NCI-H2196 (cell line): ENCODE results near the gene FRMPD4.

ENCODE experiments used
- DNase-seq: peaks from one replicate; lab custom pipeline; 2025; ENCODE audit not compliant: unreplicated experiment; lab: John Stamatoyannopoulos, UW

FRMPD4 gene

DNA sequence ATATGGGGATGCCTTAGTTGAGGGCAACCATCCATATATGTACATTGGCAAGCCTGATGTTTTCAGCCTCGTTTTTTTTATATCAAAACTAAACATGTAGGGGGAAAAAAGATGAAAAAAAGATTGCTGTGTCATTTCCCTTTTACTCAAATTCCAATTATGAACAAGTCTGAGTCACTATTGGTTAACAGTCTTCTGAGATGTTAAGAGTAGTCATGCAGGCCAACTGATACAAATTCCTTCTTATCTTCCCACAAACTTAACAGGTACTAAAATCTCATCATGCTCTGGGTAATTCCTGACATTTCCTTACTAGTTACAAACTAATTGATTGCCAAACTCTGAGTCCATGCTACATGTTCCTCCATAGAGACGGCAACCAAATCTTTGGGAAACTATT is 222.1 kb downstream of the FRMPD4 start:
- DNase-seq: no peak

DNA sequence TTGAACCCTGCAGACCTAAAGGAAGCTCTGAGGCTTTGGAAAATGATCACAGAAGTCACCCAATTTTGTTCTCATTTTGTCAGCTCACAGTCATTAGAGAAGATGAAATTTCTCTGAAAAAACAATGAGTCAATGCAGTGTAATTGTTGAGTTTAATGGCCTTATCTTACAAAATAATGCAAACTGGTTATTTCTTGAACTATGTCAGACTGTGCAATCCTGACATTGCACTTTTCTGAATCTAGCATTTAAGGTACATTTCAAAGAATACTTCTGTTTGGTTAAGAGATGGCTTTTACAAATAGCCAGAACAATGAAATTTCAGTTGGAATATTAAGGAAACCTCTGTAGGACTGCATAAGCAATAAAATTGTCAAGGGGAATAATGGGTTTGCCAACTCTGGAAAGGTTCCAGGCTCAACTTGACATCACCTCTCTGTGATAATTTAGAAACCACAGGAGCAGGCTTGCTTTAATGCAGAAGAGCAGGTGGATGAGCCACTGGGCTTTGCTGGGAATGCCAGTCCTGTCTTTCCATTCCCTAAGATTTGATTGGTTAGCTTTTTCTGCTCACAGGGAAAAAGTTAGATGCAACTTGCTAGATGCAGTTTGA is 222.8 kb downstream of the FRMPD4 start:
- no peak for DNase-seq

DNA sequence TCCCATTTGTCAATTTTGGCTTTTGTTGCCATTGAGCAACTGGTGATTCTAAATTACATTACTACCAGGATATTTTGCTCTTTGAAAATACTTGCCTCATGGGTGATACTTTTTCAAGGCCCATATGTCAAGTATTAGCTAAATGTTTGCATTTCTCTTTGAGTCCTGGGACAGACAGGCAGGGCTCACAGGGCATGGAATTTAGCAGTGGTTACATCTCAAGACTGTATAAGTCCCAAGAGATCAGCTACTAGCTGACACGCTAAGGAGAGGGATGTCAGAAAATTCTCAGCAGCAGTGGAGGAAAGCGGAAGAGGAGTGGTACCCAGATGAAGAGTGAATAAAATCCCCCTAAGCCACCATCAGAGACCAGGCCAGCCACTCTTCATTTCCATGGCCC is 224.9 kb downstream of the FRMPD4 start:
- DNase-seq: no peak

DNA sequence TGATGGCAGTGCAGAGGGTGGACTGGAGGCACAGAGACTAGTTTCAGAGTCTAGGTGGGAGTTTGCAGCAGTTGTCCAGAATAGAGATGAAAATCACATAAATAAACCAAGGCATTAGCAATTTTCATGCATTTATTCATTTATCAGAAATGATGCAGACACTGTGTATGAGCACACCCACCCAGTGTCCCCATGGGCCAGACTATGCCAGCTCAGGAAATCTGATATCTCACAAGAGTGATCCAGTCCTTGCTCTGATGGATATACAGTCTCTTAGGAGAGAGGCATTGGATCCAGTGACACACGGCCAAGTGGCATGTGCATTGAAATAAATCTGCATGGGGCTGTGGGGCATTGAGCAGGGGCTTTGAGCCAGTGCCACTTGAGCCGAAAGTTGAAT is 228.2 kb downstream of the FRMPD4 start:
- no peak for DNase-seq

DNA sequence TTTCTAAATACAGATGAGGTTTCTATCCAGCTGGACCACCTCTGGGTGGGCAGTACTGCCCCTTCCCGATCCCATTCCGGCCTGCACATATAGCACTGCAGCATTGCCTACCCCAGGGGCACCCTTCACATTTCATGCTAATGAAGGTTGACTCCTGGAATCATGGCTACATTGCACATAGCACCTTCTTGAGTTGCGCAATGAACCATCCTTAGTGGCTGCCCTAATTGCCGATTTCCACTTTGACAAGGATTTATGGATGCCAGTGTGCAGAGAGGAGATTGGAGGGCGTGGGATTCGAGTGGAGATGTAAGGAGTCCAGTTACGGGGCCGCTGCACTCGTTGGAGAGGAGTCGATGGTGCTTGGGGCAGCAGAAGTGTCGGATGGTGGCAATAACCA is 229.0 kb downstream of the FRMPD4 start:
- no peak for DNase-seq

DNA sequence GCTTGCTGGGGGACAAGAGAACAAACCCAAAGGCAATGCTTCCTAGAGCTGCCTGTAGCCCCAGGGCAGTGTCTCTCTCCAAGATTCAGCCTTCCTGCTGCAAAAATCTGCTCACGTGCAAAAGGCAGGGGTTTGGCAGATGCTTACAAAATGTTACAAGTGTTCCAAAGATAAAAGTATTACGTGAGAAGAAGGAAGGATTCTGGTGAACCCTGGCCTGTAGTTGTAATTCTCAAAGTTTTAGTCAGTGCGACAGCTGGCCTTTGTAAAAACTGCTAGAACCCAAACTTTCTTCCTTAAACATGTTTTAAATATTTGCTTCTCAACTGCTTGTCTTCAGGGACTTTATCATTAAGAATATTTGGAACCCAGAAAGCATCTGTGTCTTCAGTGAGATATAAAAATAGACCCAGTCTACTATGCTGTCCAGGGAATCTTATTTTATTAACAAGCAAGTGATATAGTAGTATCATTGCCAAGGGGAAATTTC is 232.3 kb downstream of the FRMPD4 start:
- DNase-seq: no peak

DNA sequence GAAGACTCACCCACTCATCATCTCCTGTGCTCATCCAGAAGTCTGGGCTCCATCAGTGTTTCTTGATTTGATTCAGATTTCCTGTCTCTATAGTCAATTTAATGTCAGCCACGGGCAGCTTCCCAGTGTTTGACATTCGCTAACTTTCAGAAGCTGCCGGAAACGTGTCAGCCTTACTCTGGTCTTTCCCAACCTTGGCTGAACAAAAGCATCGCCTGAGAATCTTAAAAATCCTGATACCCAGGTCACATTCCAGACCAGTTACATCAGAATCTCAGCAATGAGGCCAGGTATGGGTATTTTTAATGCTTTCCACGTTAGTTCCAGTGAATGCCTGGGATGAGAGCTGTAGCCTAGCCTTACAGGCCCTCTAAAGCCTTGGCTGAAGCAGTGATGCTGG is 233.8 kb downstream of the FRMPD4 start:
- no peak for DNase-seq

DNA sequence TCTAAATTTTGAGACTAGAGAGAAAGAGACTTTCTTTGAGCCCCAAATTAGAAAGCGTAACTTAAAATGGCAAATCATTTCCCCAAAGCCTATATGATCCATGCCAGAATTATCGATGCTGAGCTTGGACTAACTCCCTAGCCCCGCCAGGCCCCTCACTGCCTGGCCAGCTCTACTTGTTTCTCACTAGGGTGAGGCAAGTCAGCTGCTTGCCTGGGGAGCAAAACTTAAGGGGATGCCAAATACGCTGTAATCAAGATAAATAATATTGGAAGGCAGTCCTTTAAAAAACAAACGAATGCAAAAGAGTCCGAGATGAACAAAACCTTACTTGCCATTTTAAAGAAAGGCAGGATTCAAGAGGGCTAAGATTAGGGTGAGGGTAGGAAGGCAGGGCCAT is 236.0 kb downstream of the FRMPD4 start:
- no peak for DNase-seq

DNA sequence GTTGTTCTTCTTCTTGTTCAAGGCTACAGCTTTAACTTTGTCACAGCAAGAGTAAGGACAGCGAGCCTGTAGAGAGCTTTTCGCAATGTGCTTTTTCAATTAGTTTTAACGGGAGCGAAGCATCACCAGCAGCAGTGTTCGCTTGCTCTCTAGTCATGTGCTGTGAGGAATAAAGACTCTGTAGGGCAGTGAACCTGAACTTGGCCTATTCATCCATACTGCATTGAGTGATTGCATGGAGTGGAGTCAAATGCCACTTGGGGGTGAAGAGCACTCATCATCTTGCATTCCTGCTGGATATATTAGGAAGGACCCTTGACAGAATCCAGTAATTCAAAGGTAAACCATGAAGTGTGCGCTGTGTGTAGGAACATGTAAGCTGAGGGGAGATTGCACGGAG is 240.0 kb downstream of the FRMPD4 start:
- no peak for DNase-seq

DNA sequence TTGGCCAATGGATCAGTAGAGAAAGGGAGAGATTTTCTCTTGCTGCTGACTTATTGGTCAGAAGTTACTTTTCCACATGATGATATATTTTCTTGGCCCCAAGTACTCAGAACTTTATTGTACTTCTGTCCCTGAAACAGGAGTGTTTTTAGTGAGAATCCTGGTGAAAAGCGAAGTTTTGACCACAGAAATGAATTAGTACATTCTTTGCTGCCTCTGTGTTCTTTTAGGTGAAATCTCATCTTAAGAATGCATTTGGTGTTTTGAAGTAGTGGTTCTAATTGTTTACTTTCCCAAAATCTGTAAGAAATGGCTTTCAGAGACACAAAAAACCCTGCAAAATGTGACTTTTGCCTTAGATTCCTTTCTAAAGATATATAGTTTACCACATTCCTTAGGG is 240.4 kb downstream of the FRMPD4 start:
- DNase-seq: no peak

DNA sequence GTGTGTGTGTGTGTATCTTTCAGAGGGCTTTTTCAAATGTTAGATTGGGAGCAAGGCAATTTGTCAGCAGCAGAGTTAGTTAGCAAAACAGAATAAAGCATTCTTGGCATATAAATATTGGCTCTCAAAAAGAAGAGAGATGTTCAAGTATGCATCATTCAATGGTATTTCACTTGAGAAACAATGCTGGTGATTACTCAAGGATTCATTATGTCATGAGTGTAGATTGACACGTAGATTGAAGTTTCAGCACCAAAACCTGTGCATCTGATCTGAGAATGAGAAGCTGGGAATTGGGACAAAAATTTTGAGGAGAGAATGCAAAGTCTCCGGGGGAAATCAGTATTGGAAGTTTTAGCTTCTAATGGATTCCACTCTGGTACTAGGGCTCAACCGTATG is 241.4 kb downstream of the FRMPD4 start:
- no peak for DNase-seq

DNA sequence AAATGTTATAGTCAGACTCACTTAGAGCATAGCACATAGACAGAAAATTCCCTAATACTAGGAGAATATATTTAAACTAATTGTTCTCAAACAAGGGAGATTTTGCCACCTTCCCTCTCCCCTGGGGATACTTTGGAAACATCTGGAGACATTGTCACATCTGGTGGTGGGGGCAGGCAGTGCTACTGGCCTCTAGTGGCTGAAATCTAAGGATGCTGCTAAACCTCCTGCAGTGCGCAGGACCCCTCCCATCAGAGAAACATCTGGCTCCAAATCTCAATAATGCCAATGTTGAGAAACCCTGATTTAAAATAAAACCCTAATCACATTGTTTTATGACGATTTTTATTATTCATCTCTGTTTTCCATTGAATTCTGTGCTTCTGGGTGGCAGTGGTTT is 244.9 kb downstream of the FRMPD4 start:
- no peak for DNase-seq

DNA sequence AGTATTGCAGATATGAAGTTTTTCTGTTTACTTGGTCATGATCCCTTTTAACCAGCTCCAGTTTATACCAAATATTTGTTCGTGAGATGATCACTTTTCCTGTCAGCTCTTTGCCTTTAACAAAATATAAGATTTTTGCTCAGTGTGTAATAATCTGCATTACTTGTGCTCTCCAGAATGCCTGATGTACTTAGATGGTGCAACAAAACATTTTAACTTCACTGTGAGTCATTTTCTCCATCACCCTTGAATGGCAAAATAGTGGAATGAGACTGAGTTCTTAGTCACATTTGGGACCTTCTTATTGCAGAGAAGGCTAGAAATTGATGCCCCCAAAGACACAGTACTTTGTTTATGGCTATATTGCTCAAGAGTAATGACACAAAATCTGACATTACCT is 252.0 kb downstream of the FRMPD4 start:
- no peak for DNase-seq

DNA sequence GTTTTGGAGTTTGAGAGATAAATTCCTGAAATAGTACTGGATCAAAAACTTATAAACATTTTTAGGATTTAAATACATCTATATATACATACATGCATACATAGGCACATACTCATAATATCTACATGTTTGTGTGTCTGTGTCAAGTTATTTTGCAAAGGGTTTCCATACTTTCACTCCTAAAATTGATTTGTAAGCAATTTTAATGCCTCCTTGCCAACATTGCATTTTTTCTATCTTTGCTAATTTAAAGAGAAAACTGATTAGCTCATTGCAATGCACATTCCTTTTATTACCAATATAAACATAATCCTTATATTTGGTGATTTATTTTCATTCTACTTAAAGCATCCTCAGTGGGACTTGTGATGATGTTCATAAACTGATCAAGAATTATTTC is 258.3 kb downstream of the FRMPD4 start:
- no peak for DNase-seq

DNA sequence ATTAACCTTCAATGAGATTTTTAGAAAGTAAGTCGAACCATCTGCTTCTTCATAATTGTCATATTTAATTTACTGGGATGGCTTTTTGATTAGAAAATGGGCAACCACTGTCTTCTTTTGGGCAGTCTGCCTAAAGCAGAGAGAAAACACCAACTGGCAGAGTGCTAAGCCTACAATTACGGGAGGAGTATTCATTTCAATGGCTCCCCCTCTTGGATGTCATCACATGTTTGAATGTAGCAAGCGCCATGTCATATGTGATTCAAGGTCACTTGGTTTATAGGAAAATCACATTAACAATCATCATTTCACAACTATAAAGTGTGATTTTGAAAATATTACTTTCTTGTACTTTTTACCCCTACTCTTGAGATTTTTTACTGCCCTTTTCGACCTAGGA is 261.9 kb downstream of the FRMPD4 start:
- DNase-seq: no peak

DNA sequence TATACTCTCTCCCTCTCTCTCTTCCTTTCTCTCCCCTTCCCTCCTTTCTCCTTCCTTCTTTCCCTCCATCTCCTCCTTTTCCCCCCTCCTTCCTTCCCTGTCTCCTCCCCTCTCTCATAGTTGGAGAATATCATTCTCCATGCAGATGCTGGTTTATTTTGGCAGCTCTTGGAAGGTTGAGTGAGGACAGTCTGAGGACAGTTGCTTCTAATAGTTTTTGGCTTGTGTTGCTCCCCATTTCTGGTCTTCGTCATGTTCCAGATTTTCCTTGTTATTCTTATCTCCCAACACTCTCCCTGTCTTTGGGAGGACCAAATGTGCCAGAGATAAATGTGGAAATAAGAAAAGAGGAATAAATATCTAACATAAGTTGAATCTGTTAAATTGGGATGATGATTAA is 263.0 kb downstream of the FRMPD4 start:
- no peak for DNase-seq

DNA sequence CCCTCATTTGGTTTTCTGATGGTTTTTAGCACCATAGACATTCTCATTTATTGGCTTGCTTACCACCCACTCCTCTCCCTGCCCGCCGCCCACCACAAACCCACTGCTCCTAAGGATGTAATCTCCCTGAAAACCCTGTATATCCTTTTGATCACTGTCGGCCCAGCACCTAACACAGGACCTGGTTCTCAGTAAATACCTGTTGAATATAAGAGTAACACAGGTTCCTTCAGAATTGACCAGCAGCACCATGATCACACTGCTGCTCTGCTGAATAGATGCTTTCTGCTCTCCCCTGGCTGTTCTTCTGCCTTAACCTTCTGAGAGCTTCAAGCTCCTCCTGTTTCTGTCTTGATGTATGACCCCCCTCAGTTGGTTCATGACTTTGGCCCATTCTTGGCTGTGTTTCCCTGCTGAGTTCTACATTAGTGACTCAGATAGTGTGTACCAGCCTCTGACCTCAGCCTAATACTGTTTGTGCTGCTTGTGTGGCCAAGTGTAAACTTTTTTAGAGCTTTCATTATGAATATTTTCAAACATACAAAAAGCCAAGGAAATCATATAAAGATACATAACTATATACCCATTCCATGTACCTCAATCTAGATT is 265.3 kb downstream of the FRMPD4 start:
- no peak for DNase-seq

DNA sequence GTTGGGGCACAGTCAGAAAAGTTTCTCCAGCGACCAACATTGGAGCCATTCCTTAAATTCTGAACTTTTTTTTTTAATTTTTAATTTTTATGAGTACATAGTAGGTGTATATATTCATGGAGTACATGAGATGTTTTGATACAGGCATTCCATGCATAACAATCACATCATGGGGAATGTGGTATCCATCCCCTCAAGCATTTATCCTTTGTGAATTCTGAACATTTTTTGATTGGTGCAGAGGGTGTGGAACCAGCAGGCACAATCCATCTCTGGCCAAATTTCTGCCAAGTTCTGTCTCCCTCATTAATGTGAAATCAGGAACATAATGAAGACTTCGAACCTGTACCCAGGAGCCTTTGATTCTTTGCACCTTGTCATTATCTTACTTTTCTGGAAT is 267.0 kb downstream of the FRMPD4 start:
- DNase-seq: no peak

DNA sequence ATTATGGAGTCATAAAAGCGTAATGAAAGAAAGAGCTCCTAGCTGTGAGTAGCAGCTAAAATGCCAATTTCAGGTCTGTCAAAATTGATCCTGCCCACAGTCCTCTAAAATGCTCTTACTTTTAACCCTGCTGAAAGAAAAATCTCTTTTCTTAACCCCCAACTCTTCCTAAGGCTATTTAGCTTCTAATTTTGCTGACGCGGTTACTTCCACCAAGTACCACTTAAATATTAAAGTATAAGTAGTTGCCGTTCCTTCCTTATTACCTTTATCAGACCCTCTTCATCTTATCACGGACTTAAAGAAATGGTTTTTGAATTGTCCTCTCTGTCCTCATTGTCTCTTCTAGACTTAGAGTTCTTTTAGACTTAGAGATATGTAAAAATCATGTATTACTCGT is 272.2 kb downstream of the FRMPD4 start:
- no peak for DNase-seq

DNA sequence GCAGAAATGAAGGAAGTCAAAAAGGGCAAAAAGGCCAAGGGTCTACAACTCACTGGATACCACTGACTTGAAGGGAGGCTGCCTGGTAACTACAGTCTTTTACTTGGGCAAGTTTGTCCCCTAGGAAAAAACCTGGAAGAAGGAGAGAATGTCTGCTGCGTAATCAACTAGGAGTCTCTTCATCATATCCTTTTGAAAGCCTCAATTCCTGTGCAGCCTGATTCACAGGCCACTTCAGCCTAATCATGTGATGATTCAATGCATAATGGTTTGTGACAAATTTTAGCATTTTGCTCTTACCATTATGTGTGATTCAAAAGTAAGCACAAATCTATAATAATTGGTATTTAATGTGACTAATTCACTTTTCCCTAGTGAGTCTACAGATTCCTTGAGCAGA is 273.6 kb downstream of the FRMPD4 start:
- DNase-seq: no peak

DNA sequence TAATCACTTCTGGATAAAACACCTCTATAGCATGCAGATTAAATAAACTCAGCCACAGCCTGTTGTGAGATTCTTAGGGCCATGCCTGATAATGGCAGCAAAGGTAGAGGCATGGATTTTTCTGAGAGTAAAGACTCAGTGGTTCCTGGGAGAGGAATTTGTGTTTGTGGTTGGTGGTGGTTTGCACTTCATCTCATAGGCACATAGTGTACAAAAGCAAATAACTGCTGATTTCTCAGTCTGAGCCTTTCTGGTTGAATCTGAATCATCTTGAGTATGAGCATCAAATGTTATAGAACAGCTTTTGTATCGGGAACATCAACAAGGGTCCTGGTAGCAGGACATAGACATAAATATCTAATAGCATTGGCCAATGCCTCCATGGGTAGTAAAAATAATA is 274.3 kb downstream of the FRMPD4 start:
- DNase-seq: no peak

DNA sequence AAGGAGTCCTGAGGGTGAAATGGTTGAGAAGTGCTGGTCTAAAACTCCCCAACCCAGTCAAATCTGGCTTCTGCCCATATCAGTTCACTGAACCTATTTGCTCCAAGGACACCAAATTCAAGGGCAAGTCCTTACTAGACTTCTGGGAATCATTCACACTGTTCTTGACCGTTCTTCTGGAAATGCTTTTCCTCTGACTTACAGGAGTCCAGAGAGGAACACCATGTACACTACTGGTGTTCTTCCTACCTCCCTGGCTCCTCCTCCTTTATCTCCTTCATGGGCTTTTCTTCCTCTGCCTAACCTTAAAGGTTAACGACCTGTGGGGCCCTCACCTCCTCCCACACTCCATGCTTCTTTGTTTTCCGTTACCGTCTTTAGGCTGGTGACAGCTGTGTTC is 281.3 kb downstream of the FRMPD4 start:
- no peak for DNase-seq

DNA sequence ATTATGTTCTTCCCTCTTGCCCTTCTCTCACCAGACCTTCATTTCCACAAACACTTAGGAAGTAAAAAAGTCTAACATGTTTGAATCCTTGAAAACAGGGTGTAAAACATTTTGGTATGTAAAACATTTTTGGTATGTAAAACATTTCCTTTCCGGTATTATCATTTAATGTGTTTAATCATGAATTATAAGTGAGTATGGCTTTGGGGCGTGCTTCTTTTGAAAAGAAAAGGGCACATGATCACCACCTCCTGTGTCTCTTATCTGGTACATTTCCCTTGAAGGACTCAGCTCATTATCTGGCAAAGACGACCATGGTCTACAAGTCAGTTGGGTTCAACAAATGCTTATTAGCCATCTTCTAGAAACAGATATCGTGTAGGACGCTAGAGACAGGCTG is 283.6 kb downstream of the FRMPD4 start:
- no peak for DNase-seq
